ENCODE results near the gene STXBP6.

DNA sequence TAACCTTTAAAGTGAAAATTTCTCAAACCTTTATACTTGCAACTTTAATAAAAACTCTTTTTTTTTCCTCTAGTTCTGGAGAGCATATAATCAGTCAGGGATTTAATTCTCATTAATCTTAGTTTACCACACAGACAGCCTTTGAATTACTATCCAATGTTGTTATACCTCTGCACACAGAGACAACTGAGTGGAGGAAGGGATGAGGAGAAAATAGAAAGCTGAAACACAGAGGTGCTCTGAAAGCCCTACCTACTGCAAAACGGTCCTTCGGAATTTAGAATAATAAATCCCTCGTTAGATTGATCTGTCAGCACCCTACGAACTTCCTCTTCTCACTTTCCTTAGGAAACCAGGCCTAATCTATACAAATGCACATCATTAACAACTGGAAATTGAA is 122.1 kb downstream of the STXBP6 start:
- TF ChIP-seq, protein P1, sequence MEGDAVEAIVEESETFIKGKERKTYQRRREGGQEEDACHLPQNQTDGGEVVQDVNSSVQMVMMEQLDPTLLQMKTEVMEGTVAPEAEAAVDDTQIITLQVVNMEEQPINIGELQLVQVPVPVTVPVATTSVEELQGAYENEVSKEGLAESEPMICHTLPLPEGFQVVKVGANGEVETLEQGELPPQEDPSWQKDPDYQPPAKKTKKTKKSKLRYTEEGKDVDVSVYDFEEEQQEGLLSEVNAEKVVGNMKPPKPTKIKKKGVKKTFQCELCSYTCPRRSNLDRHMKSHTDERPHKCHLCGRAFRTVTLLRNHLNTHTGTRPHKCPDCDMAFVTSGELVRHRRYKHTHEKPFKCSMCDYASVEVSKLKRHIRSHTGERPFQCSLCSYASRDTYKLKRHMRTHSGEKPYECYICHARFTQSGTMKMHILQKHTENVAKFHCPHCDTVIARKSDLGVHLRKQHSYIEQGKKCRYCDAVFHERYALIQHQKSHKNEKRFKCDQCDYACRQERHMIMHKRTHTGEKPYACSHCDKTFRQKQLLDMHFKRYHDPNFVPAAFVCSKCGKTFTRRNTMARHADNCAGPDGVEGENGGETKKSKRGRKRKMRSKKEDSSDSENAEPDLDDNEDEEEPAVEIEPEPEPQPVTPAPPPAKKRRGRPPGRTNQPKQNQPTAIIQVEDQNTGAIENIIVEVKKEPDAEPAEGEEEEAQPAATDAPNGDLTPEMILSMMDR (IDR thresholded peaks at IDR 0.05) = no peak
- TF ChIP-seq POLR2A (IDR thresholded peaks at IDR 0.05) = no peak
